Measurements from ENCODE around the gene TMEM170A. TPM values are rescaled to one million over a fixed set of nuclear protein-coding genes. Genes with fewer than 3 reads are reported as not detected.

Gene TMEM170A, protein sequence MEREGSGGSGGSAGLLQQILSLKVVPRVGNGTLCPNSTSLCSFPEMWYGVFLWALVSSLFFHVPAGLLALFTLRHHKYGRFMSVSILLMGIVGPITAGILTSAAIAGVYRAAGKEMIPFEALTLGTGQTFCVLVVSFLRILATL
- 23.2 TPM for total RNA-seq

GRCh38 chr16:75464122-75464918 lies at the start of gene TMEM170A:
Gene TMEM170A, minus strand, starts transcription at chr16:75464689. Its CDS starts 89 bp downstream, at chr16:75464600.

GRCh38 chr16:75495076-75495674 lies 30.7 kb upstream of the TMEM170A start, which contains the start of gene CHST6:
Gene CHST6, minus strand, starts transcription at chr16:75495441. Its CDS starts 15,613 bp downstream, at chr16:75479828.

DNA sequence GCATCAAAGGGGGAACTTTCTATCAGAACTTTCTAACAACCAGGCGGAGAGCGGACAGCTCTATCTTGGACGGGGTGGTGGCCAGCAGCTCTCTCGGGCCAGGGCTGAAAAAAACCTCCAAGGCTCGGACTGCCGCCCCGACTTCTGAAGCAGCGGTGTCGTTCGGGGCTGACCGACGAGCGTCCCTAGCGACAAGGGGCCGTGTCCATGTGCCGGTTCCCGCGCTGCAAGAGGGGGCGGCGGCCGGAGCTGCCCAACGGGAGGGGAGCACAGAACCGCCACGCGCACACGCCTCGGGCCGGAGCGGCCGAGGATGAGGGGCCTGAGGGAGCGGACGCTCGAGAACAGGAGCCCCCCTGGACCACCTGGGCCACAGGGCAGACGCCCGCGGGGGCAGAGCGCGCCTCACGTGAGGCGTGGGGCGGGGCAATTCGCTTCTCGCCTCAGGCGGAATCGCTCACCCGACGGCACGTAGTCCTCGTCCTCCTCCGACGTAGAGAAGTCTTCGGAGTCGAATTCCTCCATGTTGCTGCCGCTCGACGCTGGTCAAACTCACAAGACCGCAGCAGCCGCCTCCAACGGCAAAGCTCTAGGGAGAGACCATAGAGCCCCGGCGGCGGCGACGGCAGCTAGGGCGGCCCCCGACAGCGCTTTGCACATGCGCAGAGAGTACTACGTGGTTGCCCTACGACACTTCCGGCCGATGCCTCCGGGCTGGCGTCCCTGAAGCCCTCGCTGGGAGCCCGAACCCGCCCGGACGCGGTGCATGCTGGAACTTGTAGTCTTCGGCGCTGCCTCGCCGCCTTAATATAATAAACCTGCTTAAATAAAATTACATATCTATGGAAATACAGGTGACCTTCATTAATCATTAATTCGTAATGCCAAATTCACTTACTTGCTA lies 31.4 kb downstream of the TMEM170A start, which contains the start of gene CFDP1:
Gene CFDP1 (minus strand): TSS at position 676 of the 904 bp plus-strand sequence. CDS start 151 bp downstream, at position 525.

Small RNA genes within 50 kb of the gene (small RNA-seq; reads per million reads assigned to genes)
- gene RF00598 (ENCODE audit: low replicate concordance), result not detected

Other genes with a start within 250 kb of the TMEM170A start
- not detected for gene CTRB1, start 245.7 kb downstream of the TMEM170A start, total RNA-seq
- gene BCAR1, start 213.1 kb downstream of the TMEM170A start, total RNA-seq, result 28.5 TPM
- 97.7 TPM for gene CFDP1, start 31.2 kb downstream of the TMEM170A start, total RNA-seq
- 0.94 TPM for gene CHST6, start 30.8 kb upstream of the TMEM170A start, total RNA-seq
- gene CHST5, start 71.4 kb upstream of the TMEM170A start, total RNA-seq, result 0.94 TPM
- 20.7 TPM for gene TMEM231, start 91.6 kb upstream of the TMEM170A start, total RNA-seq
- gene GABARAPL2, start 101.7 kb upstream of the TMEM170A start, total RNA-seq, result 75.7 TPM
- 125 TPM for gene ADAT1, start 158.6 kb upstream of the TMEM170A start, total RNA-seq
- gene KARS1, start 183.0 kb upstream of the TMEM170A start, total RNA-seq, result 80.8 TPM
- gene TERF2IP, start 183.1 kb upstream of the TMEM170A start, total RNA-seq, result 128 TPM
- gene CPHXL2, start 212.3 kb upstream of the TMEM170A start, total RNA-seq, result not detected
- not detected for gene DUXB, start 236.8 kb upstream of the TMEM170A start, total RNA-seq

All from parietal lobe (tissue), 2 donors.